ENCODE results near the gene NELL1.

Gene NELL1

GRCh38 chr11:21494946-21495345, 825.6 kb downstream of the NELL1 start:
- no peaks in the 10 kb centered on the region for H3K27me3 ChIP-seq (ENCODE audit: insufficient read depth, low read length, poor library complexity, severe bottlenecking)
- no peaks in the 10 kb centered on the region for H3K79me2 ChIP-seq (ENCODE audit: insufficient read depth, low read length)
- H3K9me3 ChIP-seq (ENCODE audit: insufficient read depth, low read depth, low read length) = no peaks in the 10 kb centered on the region
- no peaks in the 10 kb centered on the region for H3K4me1 ChIP-seq (ENCODE audit: insufficient read depth, low read length, poor library complexity, severe bottlenecking)
- no peak overlapping the region for H3K9ac ChIP-seq (ENCODE audit: low read depth, low read length, poor library complexity, severe bottlenecking)
- no peaks in the 10 kb centered on the region for H3K36me3 ChIP-seq (ENCODE audit: insufficient read depth, low read length)
- H3F3A ChIP-seq (ENCODE audit: low read depth) = no peaks in the 10 kb centered on the region
- TF ChIP-seq EZH2phosphoT487 (IDR thresholded peaks at IDR 0.05; ENCODE audit: borderline replicate concordance) (no peak), CTCF (conservative IDR thresholded peaks at IDR 0.05; ENCODE audit: low read length) (no peak)
- H3K4me2 ChIP-seq (ENCODE audit: low read depth, low read length, poor library complexity, severe bottlenecking) = no peak overlapping the region
- no peak overlapping the region for H3K4me3 ChIP-seq (ENCODE audit: low read length, poor library complexity, severe bottlenecking)
- H2AFZ ChIP-seq (ENCODE audit: low read length) = no peak overlapping the region
- H3K9me2 ChIP-seq (replicated peaks; ENCODE audit: low read depth, low read length) = no peaks in the 10 kb centered on the region
- no peaks in the 10 kb centered on the region for H4K20me1 ChIP-seq (ENCODE audit: insufficient read depth, low read length, poor library complexity, severe bottlenecking)

GRCh38 chr11:21495879-21496278, 826.5 kb downstream of the NELL1 start:
- H3K4me3 ChIP-seq (ENCODE audit: low read length, poor library complexity, severe bottlenecking) = no peak overlapping the region
- no peaks in the 10 kb centered on the region for H3F3A ChIP-seq (ENCODE audit: low read depth)
- no peaks in the 10 kb centered on the region for H3K4me1 ChIP-seq (ENCODE audit: insufficient read depth, low read length, poor library complexity, severe bottlenecking)
- no peak overlapping the region for H3K9ac ChIP-seq (ENCODE audit: low read depth, low read length, poor library complexity, severe bottlenecking)
- H3K79me2 ChIP-seq (ENCODE audit: insufficient read depth, low read length) = no peaks in the 10 kb centered on the region
- H4K20me1 ChIP-seq (ENCODE audit: insufficient read depth, low read length, poor library complexity, severe bottlenecking) = no peaks in the 10 kb centered on the region
- no peaks in the 10 kb centered on the region for H3K9me3 ChIP-seq (ENCODE audit: insufficient read depth, low read depth, low read length)
- H3K4me2 ChIP-seq (ENCODE audit: low read depth, low read length, poor library complexity, severe bottlenecking) = no peak overlapping the region
- TF ChIP-seq CTCF (conservative IDR thresholded peaks at IDR 0.05; ENCODE audit: low read length) (no peak), EZH2phosphoT487 (IDR thresholded peaks at IDR 0.05; ENCODE audit: borderline replicate concordance) (no peak)
- H3K36me3 ChIP-seq (ENCODE audit: insufficient read depth, low read length) = no peaks in the 10 kb centered on the region
- no peaks in the 10 kb centered on the region for H3K27me3 ChIP-seq (ENCODE audit: insufficient read depth, low read length, poor library complexity, severe bottlenecking)
- no peaks in the 10 kb centered on the region for H3K9me2 ChIP-seq (replicated peaks; ENCODE audit: low read depth, low read length)
- H2AFZ ChIP-seq (ENCODE audit: low read length) = no peak overlapping the region

GRCh38 chr11:21501245-21501644, 831.9 kb downstream of the NELL1 start:
- Histone ChIP-seq H4K20me1 (ENCODE audit: insufficient read depth, low read length, poor library complexity, severe bottlenecking) (no peaks in the 10 kb centered on the region), H3K4me3 (ENCODE audit: low read length, poor library complexity, severe bottlenecking) (no peak overlapping the region), H3K27me3 (ENCODE audit: insufficient read depth, low read length, poor library complexity, severe bottlenecking) (no peaks in the 10 kb centered on the region), H3K9me2 (replicated peaks; ENCODE audit: low read depth, low read length) (0 out of 2 replicates have a peak, but pooled peaks cover 4% of the 10 kb centered on the region), H3F3A (ENCODE audit: low read depth) (no peaks in the 10 kb centered on the region), H2AFZ (ENCODE audit: low read length) (no peak overlapping the region), H3K9ac (ENCODE audit: low read depth, low read length, poor library complexity, severe bottlenecking) (no peak overlapping the region), H3K4me1 (ENCODE audit: insufficient read depth, low read length, poor library complexity, severe bottlenecking) (no peaks in the 10 kb centered on the region), H3K4me2 (ENCODE audit: low read depth, low read length, poor library complexity, severe bottlenecking) (no peak overlapping the region), H3K79me2 (ENCODE audit: insufficient read depth, low read length) (no peaks in the 10 kb centered on the region), H3K9me3 (ENCODE audit: insufficient read depth, low read depth, low read length) (no peaks in the 10 kb centered on the region), H3K36me3 (ENCODE audit: insufficient read depth, low read length) (no peaks in the 10 kb centered on the region)
- TF ChIP-seq CTCF (conservative IDR thresholded peaks at IDR 0.05; ENCODE audit: low read length) (no peak), EZH2phosphoT487 (IDR thresholded peaks at IDR 0.05; ENCODE audit: borderline replicate concordance) (no peak)
